GM12878 (cell line): ENCODE results near the gene TUT1. TPM values are rescaled to one million over a fixed set of nuclear protein-coding genes. Genes with fewer than 3 reads are reported as not detected.

Experiments used
- BCLAF1 ChIP-seq: fragments of 450-650 bp; IDR thresholded peaks from 2 replicates; pipeline ENCODE4 v1.6.1; 2017; ENCODE audit warnings: antibody characterized with exemption, mild to moderate bottlenecking, moderate library complexity
- BHLHE40 ChIP-seq, 2 experiments: fragments of 450-650 bp in 1 of 2; IDR thresholded peaks; 2 replicates each; pipeline ENCODE4 v1.6.1; 2011 to 2017; ENCODE audit warnings: low read depth in 2 of 2, borderline replicate concordance in 1 of 2, improper control_type of control experiment in 1 of 2, low read length in 1 of 2, mild to moderate bottlenecking in 1 of 2
- CBX5 ChIP-seq: sonication (generic); IDR thresholded peaks from 2 replicates; pipeline ENCODE4 v1.6.1; 2016; ENCODE audit warnings: low read depth, moderate library complexity, mild to moderate bottlenecking, inconsistent platforms
- CHD1 ChIP-seq: IDR thresholded peaks from 2 replicates; pipeline ENCODE4 v1.6.1; 2012; ENCODE audit warnings: low read depth, low read length, improper control_type of control experiment
- ESRRA ChIP-seq: IDR thresholded peaks from 2 replicates; pipeline ENCODE4 v1.6.1; 2012; ENCODE audit warnings: mild to moderate bottlenecking, low read length, improper control_type of control experiment
- HDAC2 ChIP-seq: fragments of 200-600 bp; sonication (generic); IDR thresholded peaks from 2 replicates; pipeline ENCODE4 v1.6.1; 2017
- IRF3 ChIP-seq: fragments of 450-650 bp; IDR thresholded peaks from 2 replicates; pipeline ENCODE4 v1.6.1; 2014; ENCODE audit warnings: mild to moderate bottlenecking
- MXI1 ChIP-seq: fragments of 150-350 bp; IDR thresholded peaks from 2 replicates; pipeline ENCODE4 v1.6.1; 2011; ENCODE audit warnings: low read depth, mild to moderate bottlenecking, inconsistent platforms, low read length, improper control_type of control experiment
- MYC ChIP-seq: IDR thresholded peaks from 2 replicates; pipeline ENCODE4 v1.6.1; 2011; ENCODE audit warnings: mild to moderate bottlenecking, low read length, moderate library complexity, inconsistent platforms; ENCODE audit not compliant: insufficient read depth, insufficient replicate concordance, insufficient read length, severe bottlenecking
- NBN ChIP-seq: fragments of 450-650 bp; IDR thresholded peaks from 2 replicates; pipeline ENCODE4 v1.6.1; 2016
- RAD51 ChIP-seq: fragments of 450-650 bp; IDR thresholded peaks from 2 replicates; pipeline ENCODE4 v1.6.1; 2016; ENCODE audit warnings: moderate library complexity, mild to moderate bottlenecking, inconsistent platforms
- RBBP5 ChIP-seq: fragments of 200-600 bp; sonication (generic); conservative IDR thresholded peaks from 2 replicates; pipeline ENCODE4 v1.6.1; 2016
- RCOR1 ChIP-seq: conservative IDR thresholded peaks from 2 replicates; pipeline ENCODE4 v1.6.1; 2012; ENCODE audit warnings: low read depth, low read length, improper control_type of control experiment
- SMAD1 ChIP-seq: fragments of 450-650 bp; IDR thresholded peaks from 2 replicates; pipeline ENCODE4 v1.6.1; 2018; ENCODE audit warnings: mild to moderate bottlenecking, low read depth; ENCODE audit not compliant: partially characterized antibody
- SUPT20H ChIP-seq: IDR thresholded peaks from 2 replicates; pipeline ENCODE4 v1.6.1; 2011; ENCODE audit warnings: low read depth, mild to moderate bottlenecking, low read length, moderate library complexity, borderline replicate concordance; ENCODE audit not compliant: control insufficient read depth
- USF2 ChIP-seq: IDR thresholded peaks from 2 replicates; pipeline ENCODE4 v1.6.1; 2011; ENCODE audit warnings: low read depth, low read length, improper control_type of control experiment, borderline replicate concordance
- YY1 ChIP-seq: IDR thresholded peaks from 2 replicates; pipeline ENCODE4 v1.6.1; 2011; ENCODE audit warnings: low read depth, mild to moderate bottlenecking, low read length
- ZNF217 ChIP-seq: fragments of 450-650 bp; IDR thresholded peaks from 2 replicates; pipeline ENCODE4 v1.6.1; 2017; ENCODE audit warnings: antibody characterized with exemption, mild to moderate bottlenecking
- polyA plus RNA-seq, 11 experiments: library from polyadenylated mRNA; depleted of rRNA in 4 of 11; unstranded in 6 of 11; stranded (reverse) in 5 of 11; fragments of >200 nt; fragmentation: Nextera tagmentation in 4 of 11; fragmentation: Illumina TruSeq in 1 of 11; extraction: Ambion mirVana in 4 of 11; extraction: Trizol in 1 of 11; gene quantifications; 1 replicate in 1 of 11; 2 replicates in 10 of 11; pipeline versions ENCODE4 v1.2.1 to v1.2.3, GENCODE V29; 2011 to 2016; ENCODE audit warnings: inconsistent platforms in 2 of 11, missing spikeins in 2 of 11, low read depth in 1 of 11
- total RNA-seq, 4 experiments: library from RNA; depleted of rRNA in 3 of 4; stranded (reverse); fragments of >200 nt in 3 of 4; fragmentation: Illumina TruSeq in 1 of 4; extraction: Trizol in 1 of 4; gene quantifications; 2 replicates each; pipeline versions ENCODE4 v1.2.1 to v1.2.3, GENCODE V29; 2013 to 2021
- TF ChIP-seq, protein P1 (sequence below): fragments of 450-650 bp; IDR thresholded peaks from 2 replicates; pipeline ENCODE4 v1.6.1; 2017; ENCODE audit warnings: mild to moderate bottlenecking, low read depth, inconsistent platforms; ENCODE audit not compliant: poor library complexity, severe bottlenecking
- TF ChIP-seq, protein P2 (sequence below), 3 experiments: IDR thresholded peaks in 2 of 3; conservative IDR thresholded peaks in 1 of 3; 2 replicates each; pipeline ENCODE4 v1.5.1; 2011; ENCODE audit warnings: low read depth in 3 of 3, low read length in 3 of 3, mild to moderate bottlenecking in 3 of 3, control low read depth in 2 of 3, moderate library complexity in 2 of 3, inconsistent platforms in 1 of 3, mixed read lengths in 1 of 3; ENCODE audit not compliant: control insufficient read depth in 2 of 3, insufficient read depth in 1 of 3; ENCODE audit errors: extremely low read depth in 1 of 3

Gene TUT1
- total and polyA plus RNA-seq, 10 of the 15 experiments (the other 5 are each of a cell fraction or from before 2014, with no cell fraction given) = 1.1 to 29.9 (median 16.2) TPM

DNA sequence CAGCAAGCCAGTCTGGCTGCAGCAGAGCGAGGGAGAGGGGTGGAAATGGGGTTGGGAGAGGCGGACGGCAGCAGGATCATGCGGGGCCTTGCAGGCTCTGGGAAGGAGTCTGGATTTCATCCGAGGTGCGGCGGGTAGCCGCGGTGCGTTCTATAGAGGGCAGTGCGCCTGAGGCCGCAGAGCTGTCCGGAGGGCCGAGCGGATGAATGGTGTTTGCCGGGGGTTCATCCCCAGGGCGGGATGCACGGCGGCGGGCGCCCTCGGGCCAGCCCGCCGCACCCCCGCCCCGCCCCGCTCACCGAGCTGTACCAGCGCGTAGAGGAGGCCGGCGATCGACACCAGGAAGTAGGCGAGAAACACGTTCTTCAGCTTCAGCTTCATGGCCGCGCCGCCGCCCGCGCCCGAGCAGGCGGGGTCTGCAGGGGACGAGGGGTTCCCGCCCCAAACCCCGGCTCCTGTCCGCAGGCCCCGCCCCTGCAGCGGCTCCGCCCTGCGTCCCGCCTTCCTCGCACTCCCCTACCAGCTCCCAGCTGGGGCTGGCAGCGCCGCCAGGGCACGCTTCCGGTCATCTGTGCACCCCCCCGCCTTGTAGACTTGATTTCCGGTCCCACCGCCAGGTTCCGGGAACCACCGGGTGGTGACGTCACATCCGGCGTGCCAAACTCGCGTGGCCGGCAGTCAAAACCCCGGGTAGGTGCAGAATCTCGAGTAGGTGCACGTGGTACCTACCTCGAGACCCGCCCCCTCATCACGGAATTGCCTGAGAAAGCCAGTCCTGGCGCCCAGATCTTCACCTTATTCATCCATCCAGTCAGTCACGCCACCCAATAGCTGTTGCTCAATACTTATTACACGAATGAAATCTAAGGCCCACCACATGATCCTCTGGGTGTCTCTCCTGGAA lies 30.5 kb upstream of the TUT1 start, which contains the start of gene B3GAT3 (continued):
- TF ChIP-seq SUPT20H (no peak), CHD1 (0 out of 2 replicates have a peak, but pooled peaks have one; percentile 6), CBX5 (no peak; the same call in 1 of the 2 replicates), IRF3 (no peak), RAD51 (peak; percentile 91), YY1 (peak; percentile 78), BHLHE40 (IDR thresholded peaks at IDR 0.05; ENCODE audit: borderline replicate concordance in 1 of 2, low read depth in 2 of 2, low read length in 1 of 2) (peak; percentile 86 to 91), RCOR1 (no peak), HDAC2 (no peak), USF2 (peak; percentile 51), BCLAF1 (no peak), ESRRA (no peak), MYC (peak; percentile 44), SMAD1 (no peak), ZNF217 (no peak), NBN (peak; percentile 100), RBBP5 (no peak), MXI1 (peak; percentile 99)
- TF ChIP-seq, protein P1, sequence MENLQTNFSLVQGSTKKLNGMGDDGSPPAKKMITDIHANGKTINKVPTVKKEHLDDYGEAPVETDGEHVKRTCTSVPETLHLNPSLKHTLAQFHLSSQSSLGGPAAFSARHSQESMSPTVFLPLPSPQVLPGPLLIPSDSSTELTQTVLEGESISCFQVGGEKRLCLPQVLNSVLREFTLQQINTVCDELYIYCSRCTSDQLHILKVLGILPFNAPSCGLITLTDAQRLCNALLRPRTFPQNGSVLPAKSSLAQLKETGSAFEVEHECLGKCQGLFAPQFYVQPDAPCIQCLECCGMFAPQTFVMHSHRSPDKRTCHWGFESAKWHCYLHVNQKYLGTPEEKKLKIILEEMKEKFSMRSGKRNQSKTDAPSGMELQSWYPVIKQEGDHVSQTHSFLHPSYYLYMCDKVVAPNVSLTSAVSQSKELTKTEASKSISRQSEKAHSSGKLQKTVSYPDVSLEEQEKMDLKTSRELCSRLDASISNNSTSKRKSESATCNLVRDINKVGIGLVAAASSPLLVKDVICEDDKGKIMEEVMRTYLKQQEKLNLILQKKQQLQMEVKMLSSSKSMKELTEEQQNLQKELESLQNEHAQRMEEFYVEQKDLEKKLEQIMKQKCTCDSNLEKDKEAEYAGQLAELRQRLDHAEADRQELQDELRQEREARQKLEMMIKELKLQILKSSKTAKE = no peak
- TF ChIP-seq, protein P2, sequence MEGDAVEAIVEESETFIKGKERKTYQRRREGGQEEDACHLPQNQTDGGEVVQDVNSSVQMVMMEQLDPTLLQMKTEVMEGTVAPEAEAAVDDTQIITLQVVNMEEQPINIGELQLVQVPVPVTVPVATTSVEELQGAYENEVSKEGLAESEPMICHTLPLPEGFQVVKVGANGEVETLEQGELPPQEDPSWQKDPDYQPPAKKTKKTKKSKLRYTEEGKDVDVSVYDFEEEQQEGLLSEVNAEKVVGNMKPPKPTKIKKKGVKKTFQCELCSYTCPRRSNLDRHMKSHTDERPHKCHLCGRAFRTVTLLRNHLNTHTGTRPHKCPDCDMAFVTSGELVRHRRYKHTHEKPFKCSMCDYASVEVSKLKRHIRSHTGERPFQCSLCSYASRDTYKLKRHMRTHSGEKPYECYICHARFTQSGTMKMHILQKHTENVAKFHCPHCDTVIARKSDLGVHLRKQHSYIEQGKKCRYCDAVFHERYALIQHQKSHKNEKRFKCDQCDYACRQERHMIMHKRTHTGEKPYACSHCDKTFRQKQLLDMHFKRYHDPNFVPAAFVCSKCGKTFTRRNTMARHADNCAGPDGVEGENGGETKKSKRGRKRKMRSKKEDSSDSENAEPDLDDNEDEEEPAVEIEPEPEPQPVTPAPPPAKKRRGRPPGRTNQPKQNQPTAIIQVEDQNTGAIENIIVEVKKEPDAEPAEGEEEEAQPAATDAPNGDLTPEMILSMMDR (IDR thresholded peaks at IDR 0.05 in 2 of 3, conservative IDR thresholded peaks at IDR 0.05 in 1 of 3; ENCODE audit: control insufficient read depth in 2 of 3, extremely low read depth in 1 of 3, insufficient read depth in 1 of 3, low read depth in 3 of 3, low read length in 3 of 3) = no peak
